Endothelial cell of umbilical vein (primary cell): ENCODE data around the gene GMEB2. TPM values are rescaled to one million over a fixed set of nuclear protein-coding genes. Genes with fewer than 3 reads are reported as not detected.
A peak's percentile ranks its signal among the peaks of the same experiment; 100 is the strongest.

Source experiments
- BruUV-seq: library from RNA; stranded (reverse); fragments of 400-500 nt; replicated peaks from 2 replicates; lab custom pipeline; 2021; lab: Mats Ljungman, UMichigan
- CTCF ChIA-PET: fragments of 300-600, 350-600 bp; sonication (Branson Sonifier 250); formaldehyde crosslinking; loops from one replicate; lab custom pipeline; 2021; ENCODE audit warnings: antibody characterized with exemption, inconsistent platforms; lab: Charles Lee
- POLR2A ChIA-PET: fragments of 300-600, 350-600 bp; sonication (Branson Sonifier 250); formaldehyde crosslinking; loops from one replicate; lab custom pipeline; 2021; ENCODE audit warnings: antibody characterized with exemption, inconsistent platforms; lab: Charles Lee
- DNase-seq: peaks from one replicate; pipeline ENCODE4 v3.0.0-alpha.2; 2011; ENCODE audit warnings: low read depth, low spot score
- FAIRE-seq: peaks from 2 replicates; lab custom pipeline; 2011; peaks lifted over from hg19 to GRCh38; lab: Jason Lieb, UNC
- H2AFZ ChIP-seq: 2 replicates; pipeline ENCODE4 v1.6.0; 2012; ENCODE audit warnings: low read depth, low read length, control low read depth, inconsistent platforms
- H3K27ac ChIP-seq: 2 replicates; pipeline ENCODE4 v1.5.1; 2011; ENCODE audit warnings: low read depth, mild to moderate bottlenecking, control low read depth, low read length, moderate library complexity; ENCODE audit not compliant: insufficient read depth
- H3K27me3 ChIP-seq, 2 experiments: 2 replicates each; pipeline versions ENCODE4 v1.6.0 to v1.6.1; 2011; ENCODE audit warnings: low read length in 2 of 2, mixed read lengths in 1 of 2; ENCODE audit not compliant: control insufficient read depth in 2 of 2, insufficient read depth in 2 of 2
- H3K36me3 ChIP-seq, 2 experiments: 2 replicates in 1 of 2; 3 replicates in 1 of 2; pipeline ENCODE4 v1.5.1; 2011; ENCODE audit warnings: low read length in 2 of 2, mild to moderate bottlenecking in 1 of 2, moderate library complexity in 1 of 2; ENCODE audit not compliant: control insufficient read depth in 2 of 2, insufficient read depth in 2 of 2; ENCODE audit errors: extremely low read depth in 1 of 2
- H3K4me1 ChIP-seq: 3 replicates; pipeline ENCODE4 v1.5.1; 2011; ENCODE audit warnings: mild to moderate bottlenecking, low read length; ENCODE audit not compliant: control insufficient read depth, insufficient read depth; ENCODE audit errors: extremely low read depth
- H3K4me2 ChIP-seq: 2 replicates; pipeline ENCODE4 v1.6.1; 2011; ENCODE audit warnings: low read length, control low read depth, mixed read lengths; ENCODE audit not compliant: insufficient read depth
- H3K4me3 ChIP-seq, 3 experiments: fragments of 200-600 bp in 1 of 3; sonication (generic), shearing (Covaris generic) in 1 of 3; replicated peaks in 1 of 3; 2 replicates each; pipeline ENCODE4 v1.5.1; 2011 to 2016; ENCODE audit warnings: control low read depth in 3 of 3, low read length in 3 of 3, mild to moderate bottlenecking in 2 of 3, inconsistent platforms in 1 of 3, low read depth in 1 of 3, moderate library complexity in 1 of 3; ENCODE audit not compliant: insufficient read depth in 1 of 3
- H3K79me2 ChIP-seq: 2 replicates; pipeline ENCODE4 v1.6.0; 2012; ENCODE audit warnings: low read length, inconsistent platforms; ENCODE audit not compliant: control insufficient read depth, insufficient read depth
- H3K9ac ChIP-seq: replicated peaks from 2 replicates; pipeline ENCODE3; 2011; ENCODE audit warnings: low read length, control low read depth; ENCODE audit not compliant: insufficient read depth; ENCODE audit errors: extremely low read depth
- H3K9me1 ChIP-seq: replicated peaks from 3 replicates; pipeline ENCODE4 v1.6.0; 2011; ENCODE audit warnings: mild to moderate bottlenecking, low read length; ENCODE audit not compliant: control insufficient read depth, insufficient read depth; ENCODE audit errors: extremely low read depth
- H3K9me3 ChIP-seq: replicated peaks from 2 replicates; pipeline ENCODE4 v1.5.1; 2012; ENCODE audit warnings: low read length, inconsistent platforms; ENCODE audit not compliant: control insufficient read depth, insufficient read depth
- H4K20me1 ChIP-seq: replicated peaks from 2 replicates; pipeline ENCODE3; 2011; ENCODE audit warnings: mild to moderate bottlenecking, low read length; ENCODE audit not compliant: control insufficient read depth, insufficient read depth; ENCODE audit errors: extremely low read depth
- CTCF ChIP-seq, 2 donors: IDR thresholded peaks; 1 replicate in 1 of 2; 2 replicates in 1 of 2; pipeline ENCODE4 v1.5.1; 2011; ENCODE audit warnings: low read length in 2 of 2, mild to moderate bottlenecking in 2 of 2, moderate library complexity in 2 of 2, control low read depth in 1 of 2, inconsistent platforms in 1 of 2, low read depth in 1 of 2; ENCODE audit not compliant: insufficient read depth in 1 of 2; ENCODE audit errors: extremely low read depth in 1 of 2
- POLR2AphosphoS5 ChIP-seq: IDR thresholded peaks from 2 replicates; pipeline ENCODE4 v1.6.1; 2012; ENCODE audit warnings: low read depth, mild to moderate bottlenecking, control low read depth, low read length, moderate library complexity; ENCODE audit not compliant: insufficient read depth
- dilution Hi-C: fragments of 300-500 bp; cut with MboI; formaldehyde crosslinking; loops from one replicate; pipeline ENCODE4 v1.15.0; 2019; ENCODE audit warnings: low sequenced_read_pairs; ENCODE audit not compliant: extremely low pct_ligation_motif_present
- intact Hi-C: fragments of 100-400 bp; cut with micrococcal nuclease; formaldehyde crosslinking; loops from one replicate; pipeline ENCODE4 v1.10.0; 2022
- polyA plus RNA-seq, 4 experiments: library from polyadenylated mRNA; depleted of rRNA in 3 of 4; stranded (reverse) in 3 of 4; unstranded in 1 of 4; fragments of >200 nt; gene quantifications; 2 replicates each; pipeline versions ENCODE4 v1.2.1 to v1.2.3, GENCODE V29; 2011 to 2012; ENCODE audit warnings: missing spikeins in 1 of 4
- total RNA-seq: library from RNA; stranded (reverse); gene quantifications from 2 replicates; pipeline ENCODE4 v1.2.3, GENCODE V29; 2021

Gene GMEB2
- total and polyA plus RNA-seq, 2 donors (not counting 3 experiments of a cell fraction or from before 2014, with no cell fraction given), result 12.7 to 14.1 TPM

- peak; percentile 90 for FAIRE-seq
- no TSS peak for BruUV-seq
- peaks cover 2% of the 10 kb centered on the region for H3K4me1 ChIP-seq
- intact Hi-C loops, result no loop called here
- dilution Hi-C loops, result no loop called here
- no peaks in the 10 kb centered on the region for H3K36me3 ChIP-seq
- peak overlapping the region; percentile 84 for H2AFZ ChIP-seq
- peak overlapping the region; percentile 32 for H3K9ac ChIP-seq
- no peaks in the 10 kb centered on the region for H3K9me3 ChIP-seq
- H4K20me1 ChIP-seq, result no peaks in the 10 kb centered on the region
- no peak overlapping the region for H3K27ac ChIP-seq
- TF ChIP-seq POLR2AphosphoS5 (no peak), CTCF (IDR thresholded peaks at IDR 0.05; ENCODE audit: extremely low read depth in 1 of 2, insufficient read depth in 1 of 2, low read depth in 1 of 2, low read length in 2 of 2) (peak in 1 of 2 donors; percentile 37)
- H3K4me2 ChIP-seq, result peak overlapping the region; percentile 80
- H3K27me3 ChIP-seq, result no peaks in the 10 kb centered on the region
- ChIA-PET CTCF (interaction anchor here (0.7 to 2.5 kb wide), 19 partner anchors 10 to 416 kb away, joined by 3 to 14 read pairs (median 4); partner anchors contain the start of genes ARFRP1, GMEB2, PTK6 and RTEL1), POLR2A (interaction anchor here (0.6 to 1.6 kb wide), 7 partner anchors 9 to 68 kb away, joined by 3 to 6 read pairs (median 5); partner anchors contain the start of genes GMEB2, HELZ2 and RTEL1)
- no peaks in the 10 kb centered on the region for H3K9me1 ChIP-seq
- H3K79me2 ChIP-seq, result no peaks in the 10 kb centered on the region
- peak; percentile 57 for DNase-seq
- H3K4me3 ChIP-seq, result peak overlapping the region; percentile 11 to 50 (median 20)
Observed at GRCh38 chr20:63641792-63642523, 15.1 kb upstream of the GMEB2 start.
